Hematopoietic multipotent progenitor cell treated with erythropoietin and hydrocortisone succinate and interleukin-3 and kit ligand, for 4 days (in vitro differentiated cells): Measurements from ENCODE around the gene FAM170A.

Experiments used
- DNase-seq: peaks from one replicate; pipeline ENCODE4 v3.0.0-alpha.2; 2015

FAM170A gene, protein sequence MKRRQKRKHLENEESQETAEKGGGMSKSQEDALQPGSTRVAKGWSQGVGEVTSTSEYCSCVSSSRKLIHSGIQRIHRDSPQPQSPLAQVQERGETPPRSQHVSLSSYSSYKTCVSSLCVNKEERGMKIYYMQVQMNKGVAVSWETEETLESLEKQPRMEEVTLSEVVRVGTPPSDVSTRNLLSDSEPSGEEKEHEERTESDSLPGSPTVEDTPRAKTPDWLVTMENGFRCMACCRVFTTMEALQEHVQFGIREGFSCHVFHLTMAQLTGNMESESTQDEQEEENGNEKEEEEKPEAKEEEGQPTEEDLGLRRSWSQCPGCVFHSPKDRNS

DNA sequence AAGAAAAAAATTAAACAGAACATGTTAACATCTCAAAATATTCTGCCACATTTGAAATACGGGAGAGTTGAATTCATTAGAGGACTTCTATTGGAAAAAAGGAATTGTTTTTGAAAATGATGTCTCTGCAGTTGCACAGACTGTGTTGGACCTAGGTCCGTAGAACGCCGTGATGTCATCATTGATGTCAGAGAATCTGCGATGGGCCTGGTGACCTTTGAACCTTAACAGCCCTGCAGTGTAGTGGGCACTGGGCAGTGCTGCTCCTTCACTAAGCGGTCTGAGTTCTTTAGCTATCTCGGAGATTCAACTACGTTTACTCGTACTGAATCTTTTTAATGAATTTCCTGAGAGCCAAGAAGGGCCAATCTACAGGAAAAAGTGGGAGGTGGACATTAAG, at the start of gene FAM170A:
Gene FAM170A, plus strand, starts transcription at position 220 of the 400 bp plus-strand sequence. CDS start 211 bp downstream, outside the sequence.
- DNase-seq, result no peak

DNA sequence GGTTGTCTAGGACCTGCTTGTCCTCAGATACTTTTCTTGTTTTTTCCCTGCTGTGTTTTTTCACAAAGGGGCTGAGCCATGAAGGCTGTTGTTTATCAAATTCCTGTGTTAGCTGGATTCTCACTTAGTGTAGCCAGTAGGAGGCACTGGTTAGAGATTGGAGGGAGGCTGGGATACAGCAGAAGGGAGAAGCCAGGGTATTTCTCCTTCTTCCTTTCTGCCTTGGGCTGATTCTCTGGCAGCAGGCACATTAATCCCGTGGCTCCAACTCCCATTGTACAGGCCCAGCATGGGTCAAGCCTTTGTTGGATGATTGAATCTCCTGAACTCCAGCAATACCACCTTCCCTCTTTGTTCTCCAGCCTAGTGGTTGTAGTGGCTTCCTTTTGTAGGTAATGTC, 46.4 kb upstream of the FAM170A start:
- no peak for DNase-seq

DNA sequence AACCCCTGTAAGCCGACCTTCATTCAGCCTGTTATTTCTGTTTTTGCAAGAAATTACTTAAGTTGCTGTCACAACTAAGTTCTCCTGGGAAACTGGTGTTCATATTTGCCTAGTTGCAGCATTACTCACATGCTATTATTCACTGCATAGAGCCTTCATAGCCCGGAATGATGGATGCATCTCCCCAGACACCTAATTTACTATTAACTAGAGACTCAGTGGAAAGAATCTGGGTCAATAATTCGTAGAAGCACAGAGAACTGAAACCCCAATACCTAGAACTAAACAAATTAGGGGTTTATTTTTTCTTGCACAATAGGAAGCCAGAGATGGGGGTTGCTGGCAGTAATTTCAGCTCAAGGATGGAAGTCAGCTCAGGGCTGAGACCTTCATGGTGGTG, 45.7 kb upstream of the FAM170A start:
- no peak for DNase-seq

DNA sequence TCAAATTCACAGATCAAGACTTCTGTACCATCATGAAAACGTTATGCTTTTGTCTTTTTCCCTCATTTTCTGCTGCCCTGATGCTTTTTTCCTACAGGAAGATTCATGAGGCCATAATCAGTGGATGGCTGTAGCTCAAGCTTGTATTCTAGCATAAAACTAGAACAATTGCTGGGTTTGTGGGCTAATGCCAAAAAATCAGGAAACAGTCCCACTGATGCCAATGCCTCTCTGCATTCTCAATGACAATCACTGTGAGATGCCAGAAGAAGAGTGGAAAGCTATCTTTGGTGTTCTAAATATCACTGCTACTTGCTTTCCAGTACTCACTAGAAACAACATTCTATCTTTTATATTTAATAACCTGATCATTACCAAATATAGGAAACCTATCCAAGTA, 33.3 kb upstream of the FAM170A start:
- no peak for DNase-seq

DNA sequence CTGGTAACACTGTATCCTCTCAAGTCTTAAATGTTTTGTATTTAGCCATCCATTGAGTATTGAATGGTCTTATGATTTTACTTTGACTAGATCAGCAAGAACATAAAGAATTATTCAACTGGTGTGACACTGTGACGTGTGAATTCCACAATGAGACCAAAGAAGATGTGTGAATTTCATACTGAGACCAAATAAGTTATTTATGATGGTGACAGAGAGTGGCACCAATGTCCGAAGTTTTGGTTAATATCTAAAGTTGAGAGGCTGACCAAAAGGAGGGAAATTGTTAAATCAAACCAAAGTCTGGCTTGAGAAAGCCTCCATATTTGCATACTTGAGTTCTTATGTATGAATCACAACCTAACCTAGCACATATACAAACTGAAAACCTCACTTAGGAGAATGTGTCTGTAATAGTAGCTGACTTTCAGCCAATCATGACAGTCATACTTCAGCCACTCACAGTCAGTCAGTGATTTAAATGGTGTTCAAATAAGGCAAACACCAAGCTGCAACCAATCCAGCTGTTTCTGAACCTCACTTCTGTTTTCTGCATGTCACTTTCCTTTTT, 31.5 kb upstream of the FAM170A start:
- DNase-seq, result no peak

DNA sequence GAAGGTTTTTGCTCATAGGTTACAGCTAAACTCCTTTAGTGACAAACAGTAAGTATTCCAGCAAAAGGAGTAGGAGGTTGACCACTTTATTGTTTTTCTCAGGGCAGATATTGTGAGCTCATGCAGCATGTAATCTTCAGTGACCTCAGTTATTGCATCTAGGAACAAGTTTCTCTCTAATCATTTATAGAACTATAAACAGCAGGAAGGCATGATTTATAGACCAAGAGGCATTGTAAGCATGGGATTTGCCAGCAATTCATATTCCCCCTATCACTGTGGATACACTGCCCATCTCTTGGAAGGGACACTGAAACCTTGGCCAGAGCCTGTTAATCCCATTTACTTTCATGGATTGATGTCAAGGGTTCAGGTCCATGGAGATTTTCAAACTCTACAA, 15.4 kb upstream of the FAM170A start:
- DNase-seq, result no peak

DNA sequence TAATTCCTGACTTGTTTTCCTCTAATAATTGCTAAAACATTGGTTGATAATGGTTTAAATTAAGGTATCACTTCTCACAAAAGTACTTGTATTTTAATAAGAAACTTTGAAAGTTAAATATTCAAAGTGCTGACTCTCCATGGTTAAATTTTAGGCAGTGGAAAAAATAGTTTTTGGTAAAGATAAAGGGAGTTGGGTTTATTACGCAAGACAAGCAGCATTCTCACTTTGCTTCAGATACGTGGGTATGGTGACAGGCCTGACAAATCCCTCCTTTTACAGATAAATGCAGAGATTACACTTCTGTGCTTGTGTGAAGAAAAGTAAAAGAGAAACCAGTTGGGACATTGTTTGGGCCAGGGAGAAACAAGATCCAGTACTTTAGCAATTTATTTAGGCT, 14.5 kb upstream of the FAM170A start:
- peak; percentile 2 for DNase-seq

DNA sequence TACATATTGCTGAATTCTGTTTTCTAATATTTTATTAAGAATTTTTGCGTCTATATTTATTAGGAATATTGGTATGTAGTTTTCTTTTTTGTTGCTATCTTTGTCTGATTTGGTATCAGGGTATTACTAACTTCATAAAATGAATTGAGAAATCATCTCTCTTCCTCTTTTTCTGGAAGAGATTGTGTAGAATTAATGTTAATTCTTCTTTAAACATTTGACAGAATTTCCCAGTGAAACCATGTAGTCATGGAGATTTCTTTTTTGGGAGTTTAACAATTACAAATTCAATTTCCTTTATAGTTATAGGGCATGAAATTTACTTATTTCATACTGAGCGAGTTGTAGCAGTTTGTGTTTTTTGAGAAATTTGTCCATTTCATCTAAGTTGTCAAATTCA, 3.3 kb upstream of the FAM170A start:
- no peak for DNase-seq

DNA sequence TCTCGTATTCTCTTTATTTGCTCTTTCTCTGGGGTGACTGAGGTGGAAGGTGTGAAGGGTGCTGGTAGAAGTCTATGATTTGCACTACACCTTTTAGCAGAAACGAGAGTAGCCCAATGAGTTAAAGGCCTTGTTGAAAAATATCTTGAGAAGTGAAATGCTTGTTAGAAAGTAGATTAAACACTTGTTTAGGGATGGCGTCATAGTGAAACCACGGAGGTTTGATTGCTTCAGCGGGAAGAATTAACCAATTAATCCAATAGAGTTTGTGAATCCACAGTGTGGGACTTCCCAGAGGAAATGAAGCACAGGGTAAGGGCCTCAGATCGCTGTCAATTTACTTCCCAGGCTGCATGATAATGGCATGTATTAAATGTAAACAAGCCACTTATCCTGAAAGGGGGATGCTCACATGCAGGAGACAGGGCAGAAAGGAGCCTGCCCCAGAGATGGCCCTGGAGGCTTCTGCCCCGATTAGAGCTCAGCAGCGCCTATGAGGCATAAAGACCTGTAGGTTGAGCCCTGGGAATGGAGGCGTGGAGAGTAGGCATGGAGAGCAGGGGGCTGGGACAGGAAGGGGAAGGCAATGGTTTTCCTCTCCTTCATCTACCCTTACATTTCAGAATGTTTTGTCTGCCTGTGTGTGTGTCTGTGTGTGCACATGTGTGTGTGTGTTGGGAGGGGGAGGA, 1.5 kb downstream of the FAM170A start:
- no peak for DNase-seq

DNA sequence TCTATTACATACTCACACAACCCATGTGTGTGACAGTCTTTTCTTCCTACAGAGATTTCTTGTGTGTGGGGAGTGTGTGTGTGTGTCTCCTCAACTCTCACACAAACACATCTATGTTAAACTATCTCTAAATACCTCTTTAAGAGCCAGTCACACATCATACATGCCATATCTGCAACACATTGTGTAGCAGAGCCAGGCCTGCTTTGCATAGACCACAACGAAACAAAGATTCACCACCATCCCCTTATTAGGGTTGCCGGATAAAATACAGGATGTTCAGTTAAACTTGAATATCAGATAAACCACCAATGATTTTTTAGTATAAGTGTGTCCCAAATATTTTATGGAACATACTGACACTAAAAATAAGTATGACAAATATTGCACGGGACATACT, 2.3 kb downstream of the FAM170A start:
- DNase-seq, result no peak

DNA sequence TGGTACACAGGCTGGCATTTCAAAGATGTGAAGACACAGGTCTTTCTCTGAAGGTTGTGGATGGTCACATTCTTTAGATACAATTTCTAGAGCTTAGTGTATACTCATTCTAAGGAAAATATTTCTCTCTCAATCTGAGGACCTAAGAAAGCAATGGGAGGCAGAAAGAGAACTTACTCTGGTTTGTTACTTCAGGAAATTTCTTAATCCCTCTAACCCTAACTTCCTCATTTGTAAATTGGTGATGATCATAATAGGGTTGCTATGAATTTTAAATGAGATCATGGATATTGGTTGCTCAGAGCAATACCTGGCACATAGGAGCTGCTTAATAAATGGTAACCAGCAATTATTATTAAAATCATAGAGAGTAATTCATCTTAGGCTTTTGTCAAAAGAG, 22.1 kb downstream of the FAM170A start:
- peak; percentile 41 for DNase-seq

DNA sequence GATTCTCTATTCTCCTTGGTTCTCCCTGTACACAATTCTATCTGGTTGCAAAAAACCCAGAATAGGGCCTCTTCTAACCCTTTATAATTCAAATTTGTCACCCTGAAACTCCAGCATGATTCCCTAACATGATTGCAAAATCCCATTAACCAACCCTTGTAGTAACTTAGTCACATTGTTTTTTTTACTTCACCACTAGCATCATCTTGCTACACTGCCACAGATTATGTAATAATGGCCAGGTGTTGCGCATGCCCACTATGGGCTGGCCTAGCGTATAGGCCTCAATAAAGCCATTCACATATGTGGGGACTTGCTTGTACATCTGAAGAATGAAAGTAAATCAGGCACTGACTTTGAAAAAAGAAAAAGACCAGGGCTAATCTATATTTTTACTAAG, 25.7 kb downstream of the FAM170A start:
- DNase-seq, result peak; percentile 75

DNA sequence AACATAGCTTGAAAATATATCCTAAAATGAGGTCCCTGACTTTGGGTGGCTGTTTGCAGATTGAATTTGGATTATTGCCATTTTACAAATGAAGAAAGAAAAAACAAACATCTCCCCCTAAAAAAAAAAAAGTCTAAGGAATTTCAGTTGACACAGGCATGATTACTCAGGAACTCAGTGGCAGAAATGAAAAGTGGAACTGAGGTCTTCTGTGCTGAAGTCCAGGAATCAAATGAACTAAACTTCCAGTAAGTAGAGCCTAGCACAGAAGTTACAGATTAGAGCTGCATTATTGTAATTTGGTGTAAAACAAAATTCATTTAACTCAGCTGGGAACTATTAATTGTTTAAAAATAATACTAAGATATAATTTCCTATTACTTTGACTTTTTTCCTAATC, 26.7 kb downstream of the FAM170A start:
- DNase-seq, result no peak

DNA sequence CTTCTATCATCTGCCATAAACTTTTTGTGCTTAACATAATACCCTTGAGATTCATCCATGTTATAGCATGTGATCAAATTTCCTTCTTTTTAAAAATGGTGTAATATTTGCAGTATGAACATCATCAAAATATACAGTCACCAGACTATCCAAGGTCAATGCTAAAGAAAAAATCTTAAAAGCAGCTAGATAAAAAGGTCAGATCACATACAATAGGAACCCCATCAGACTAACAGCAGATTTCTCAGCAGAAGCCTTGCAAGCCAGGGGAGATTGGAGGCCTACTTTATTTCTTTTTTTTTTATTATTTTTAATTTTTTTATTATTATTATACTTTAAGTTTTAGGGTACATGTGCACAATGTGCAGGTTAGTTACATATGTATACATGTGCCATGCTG, 37.2 kb downstream of the FAM170A start:
- no peak for DNase-seq

DNA sequence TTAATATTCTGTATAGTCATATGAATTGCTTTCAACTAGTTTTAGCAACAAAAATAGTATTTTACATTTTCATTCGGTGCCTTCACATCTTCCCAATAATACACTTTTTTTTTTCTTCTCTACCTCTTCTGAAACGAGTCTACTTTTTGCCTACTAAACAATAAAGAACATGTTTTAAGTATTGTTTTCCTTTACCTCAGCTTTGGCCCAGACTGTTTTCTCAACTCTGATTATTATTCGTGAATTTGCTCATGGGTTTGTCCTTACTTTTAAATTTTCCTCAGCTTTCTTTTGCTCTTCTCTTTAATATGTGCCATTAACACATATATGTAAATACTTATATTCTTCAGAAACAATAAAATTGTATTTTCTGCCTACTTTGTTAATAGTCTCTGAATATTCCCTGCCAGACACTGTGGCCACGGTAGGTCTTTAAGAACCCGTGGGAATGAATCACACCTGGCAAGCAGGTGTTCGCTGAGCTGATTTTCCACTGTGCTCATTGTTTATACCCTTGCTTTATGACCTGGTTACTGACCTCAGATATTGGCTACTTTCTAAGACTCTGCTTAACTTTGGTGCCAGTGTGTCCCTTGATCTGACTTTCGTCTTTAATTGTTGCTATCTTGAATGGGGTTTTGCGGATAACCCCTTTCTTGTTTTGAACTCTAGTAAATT, 49.1 kb downstream of the FAM170A start:
- no peak for DNase-seq

DNA sequence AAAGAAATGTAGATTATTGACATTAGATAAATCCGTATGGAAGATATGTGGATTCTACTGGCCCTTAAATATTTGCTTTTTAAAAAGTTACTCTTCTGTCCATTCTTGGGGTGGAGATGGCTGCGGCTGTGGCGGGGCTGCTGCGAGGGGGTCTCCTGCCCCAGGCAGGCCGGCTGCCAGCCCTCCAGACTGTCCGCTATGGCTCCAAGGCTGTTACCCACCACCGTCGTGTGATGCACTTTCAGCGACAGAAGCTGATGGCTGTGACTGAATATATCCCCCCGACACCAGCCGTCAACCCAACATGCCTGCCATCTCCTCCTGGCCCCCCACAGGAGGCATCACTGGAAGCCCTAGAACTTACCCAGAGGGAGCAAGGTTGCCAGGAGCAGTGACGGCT, 50.7 kb downstream of the FAM170A start:
- DNase-seq, result no peak

DNA sequence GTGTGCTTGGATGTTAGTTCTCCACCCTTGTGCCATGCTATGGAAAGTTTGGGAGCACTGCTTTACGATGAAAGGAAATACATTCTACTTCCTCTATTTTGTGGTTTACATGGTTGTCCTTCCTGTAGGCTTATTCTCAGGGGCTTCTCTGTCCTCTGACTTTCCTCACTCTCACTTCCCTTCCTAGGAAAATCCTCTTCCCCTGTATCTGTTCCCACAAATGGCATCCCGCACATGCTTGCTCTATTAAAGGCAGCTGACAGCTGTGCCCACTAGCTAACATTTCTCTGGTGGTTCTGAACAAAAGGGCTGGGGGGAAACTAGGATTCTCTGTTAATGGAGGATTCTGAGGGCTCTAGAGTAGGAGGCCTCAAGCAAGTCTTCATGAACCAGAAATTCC, 52.4 kb downstream of the FAM170A start:
- DNase-seq, result no peak

DNA sequence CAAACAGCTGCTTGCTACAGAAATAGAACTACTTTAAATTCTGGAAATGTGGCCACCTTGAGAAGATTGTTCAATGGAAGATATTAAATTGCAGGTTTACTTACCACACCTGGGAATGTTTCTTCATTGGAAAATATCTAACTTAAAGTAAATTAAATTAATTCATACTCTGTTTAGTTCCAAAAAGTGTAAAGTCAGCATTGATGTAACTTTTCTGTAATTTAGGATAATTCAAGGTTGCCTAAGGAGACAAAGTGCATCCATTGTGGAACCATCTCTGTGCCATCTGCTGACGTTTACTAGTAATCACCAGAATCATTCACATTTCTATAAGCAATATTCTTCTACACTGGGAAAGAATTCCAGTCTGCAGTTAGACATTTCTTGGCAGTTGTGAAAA, 53.0 kb downstream of the FAM170A start:
- DNase-seq, result no peak
